ENCODE measurements around the gene BAIAP2L1. TPM values are rescaled to one million over a fixed set of nuclear protein-coding genes. Genes with fewer than 3 reads are reported as not detected.

The BAIAP2L1 gene
- total and polyA plus RNA-seq, 9 of the 15 experiments (the other 6 are each of a cell fraction or from before 2014, with no cell fraction given), result 4.2 to 29.8 (median 15.5) TPM

GRCh38 chr7:98291717-98292116, 109.2 kb downstream of the BAIAP2L1 start:
- Histone ChIP-seq H4K20me1 (replicated peaks; ENCODE audit: control insufficient read depth, insufficient read depth, low read length) (peaks cover 22% of the 10 kb centered on the region), H3K4me1 (replicated peaks in 1 of 2; ENCODE audit: control insufficient read depth in 2 of 2, insufficient read depth in 2 of 2, low read length in 2 of 2) (peaks cover 0 to 29% of the 10 kb centered on the region in 2 experiments; a peak in 2 of 5 replicates), H3K27ac (ENCODE audit: extremely low read depth, low read depth, low read length) (no peak overlapping the region), H2AFZ (ENCODE audit: low read depth, low read length) (no peak overlapping the region), H3K4me2 (ENCODE audit: insufficient read depth, low read length) (no peak overlapping the region), H3K9me3 (replicated peaks; ENCODE audit: control insufficient read depth, insufficient read depth, low read depth, low read length) (no peaks in the 10 kb centered on the region), H3K4me3 (no peak overlapping the region), H3K9ac (ENCODE audit: insufficient read depth in 1 of 2, low read depth in 2 of 2, low read length in 2 of 2) (peak overlapping the region in 1 of 2 experiments; percentile 19; a peak in 2 of 4 replicates), H3K9me1 (ENCODE audit: control insufficient read depth, insufficient read depth, low read length) (no peaks in the 10 kb centered on the region), H3K79me2 (ENCODE audit: control insufficient read depth, insufficient read depth, low read length) (peaks cover 1% of the 10 kb centered on the region; the same call in 1 of the 3 replicates), H3K36me3 (ENCODE audit: control insufficient read depth, insufficient read depth, low read length) (peaks cover 41% of the 10 kb centered on the region; the same call in 2 of the 3 replicates), H3K27me3 (ENCODE audit: control insufficient read depth in 2 of 2, insufficient read depth in 2 of 2, low read length in 2 of 2) (peaks cover 0 to 62% of the 10 kb centered on the region in 2 experiments; a peak in 2 of 5 replicates)
- CTCF ChIA-PET (ENCODE audit: low intra/inter-chr PET ratio), result no interaction called here
- BruUV-seq (replicated peaks), result TSS peak; percentile 31
- POLR2A ChIA-PET, result interaction anchor here (0.6 to 0.7 kb wide), 2 partner anchors 10 to 126 kb away, joined by 3 to 4 read pairs; no protein-coding TSS in a partner anchor
- DNase-seq (ENCODE audit: extremely low read depth in 1 of 4, low spot score in 3 of 4), result peak in 3 of 4 experiments; percentile 28 to 50 (median 47)
- intact Hi-C loops (cut with micrococcal nuclease), result loop anchor here (5.0 kb wide), 2 partner anchors 131 to 269 kb away; no protein-coding TSS in a partner anchor
- 50% methylated on average over 7 of the region's 7 CpGs for WGBS (ENCODE audit: insufficient coverage, low coverage, missing lambda C conversion rate)
- FAIRE-seq, result no peak
- in situ Hi-C loops (cut with MboI), result loop anchor here (10.0 kb wide), 1 partner anchor 453 kb away; no protein-coding TSS in a partner anchor
- peak; percentile 44 for ATAC-seq
- TF ChIP-seq MEF2D (tag; conservative IDR thresholded peaks at IDR 0.05; ENCODE audit: low read depth) (no peak), MXI1 (IDR thresholded peaks at IDR 0.05; ENCODE audit: low read depth, low read length) (no peak), TCF7 (IDR thresholded peaks at IDR 0.05; ENCODE audit: borderline replicate concordance) (no peak), ZFP1 (CRISPR knock-in tag; IDR thresholded peaks at IDR 0.05) (no peak), ZNF586 (CRISPR knock-in tag; conservative IDR thresholded peaks at IDR 0.05) (no peak), ZNF561 (CRISPR knock-in tag; conservative IDR thresholded peaks at IDR 0.05) (no peak), ZBTB33 (CRISPR knock-in tag; IDR thresholded peaks at IDR 0.05) (peak; percentile 62), ASH1L (IDR thresholded peaks at IDR 0.05; ENCODE audit: borderline replicate concordance, low read depth, partially characterized antibody) (no peak), FOSL1 (tag; conservative IDR thresholded peaks at IDR 0.05) (no peak), CTCF (IDR thresholded peaks at IDR 0.05 in 2 of 3, conservative IDR thresholded peaks at IDR 0.05 in 1 of 3; ENCODE audit: insufficient read depth in 2 of 3, low read depth in 1 of 3, low read length in 3 of 3) (peak; percentile 32 to 49 (median 49)), GABPA (tag; conservative IDR thresholded peaks at IDR 0.05; ENCODE audit: low read depth) (no peak), ZC3H8 (IDR thresholded peaks at IDR 0.05) (no peak), NCOA1 (IDR thresholded peaks at IDR 0.05; ENCODE audit: low read depth) (no peak), ZNF780A (CRISPR knock-in tag; IDR thresholded peaks at IDR 0.05) (no peak)
- TF ChIP-seq, protein P1, sequence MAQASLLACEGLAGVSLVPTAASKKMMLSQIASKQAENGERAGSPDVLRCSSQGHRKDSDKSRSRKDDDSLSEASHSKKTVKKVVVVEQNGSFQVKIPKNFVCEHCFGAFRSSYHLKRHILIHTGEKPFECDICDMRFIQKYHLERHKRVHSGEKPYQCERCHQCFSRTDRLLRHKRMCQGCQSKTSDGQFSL (CRISPR knock-in tag; IDR thresholded peaks at IDR 0.05), result no peak
- TF ChIP-seq, protein P1 (tag; IDR thresholded peaks at IDR 0.05), result no peak
